Psoas muscle (tissue), 8 donors: ENCODE results near the gene LPIN1. TPM values are rescaled to one million over a fixed set of nuclear protein-coding genes. Genes with fewer than 3 reads are reported as not detected.

ENCODE experiments used
- ATAC-seq, 4 donors: fragments of 200-7000 bp; cut with Tn5 transposase; one replicate each; pipeline ENCODE4 v1.9.1; 2020; ENCODE audit warnings: moderate library complexity in 3 of 4, mild to moderate bottlenecking in 2 of 4
- DNase-seq, 2 donors: peaks; one replicate each; pipeline ENCODE4 v3.0.0-alpha.2; 2020
- H3K27ac ChIP-seq: fragments of 200-600 bp; one replicate; pipeline ENCODE4 v1.8.0; 2022
- H3K27me3 ChIP-seq, 3 donors: fragments of 200-600 bp in 1 of 3; one replicate each; pipeline versions ENCODE4 v1.6.1 to v1.8.0; 2013 to 2022; ENCODE audit warnings: low read length in 2 of 3, mild to moderate bottlenecking in 2 of 3, moderate library complexity in 1 of 3; ENCODE audit not compliant: insufficient read depth in 3 of 3
- H3K36me3 ChIP-seq, 2 donors: fragments of 200-600 bp in 1 of 2; one replicate each; pipeline versions ENCODE4 v1.6.1 to v1.8.0; 2013 to 2022; ENCODE audit warnings: low read depth in 1 of 2, mild to moderate bottlenecking in 1 of 2, moderate library complexity in 1 of 2; ENCODE audit not compliant: insufficient read depth in 1 of 2
- H3K4me1 ChIP-seq: fragments of 200-600 bp; one replicate; pipeline ENCODE4 v1.8.0; 2022
- H3K4me3 ChIP-seq: fragments of 200-600 bp; one replicate; pipeline ENCODE4 v1.8.0; 2022; ENCODE audit warnings: mild to moderate bottlenecking
- H3K9me3 ChIP-seq: fragments of 200-600 bp; one replicate; pipeline ENCODE4 v1.8.0; 2022
- CTCF ChIP-seq: fragments of 200-600 bp; IDR thresholded peaks from one replicate; pipeline ENCODE4 v1.8.0; 2022; ENCODE audit warnings: antibody characterized with exemption
- WGBS, 3 donors: extraction: QIAGEN DNeasy Blood & Tissue Kit; methylation state at CpG; one replicate each; pipeline versions ENCODE4 v1.1.6 to v1.1.7; 2013; 5-methylcytosine and 5-hydroxymethylcytosine counted together
- intact Hi-C, 2 donors: fragments of 100-400 bp; cut with DNase I; formaldehyde crosslinking; loops; one replicate each; pipeline versions ENCODE4 v1.11.0 to v1.14.2; 2022
- polyA plus RNA-seq, 3 donors: library from polyadenylated mRNA; stranded (reverse); fragments of 200-250 nt; gene quantifications; one replicate each; pipeline ENCODE4 v1.2.3, GENCODE V29; 2013
- total RNA-seq, 4 donors: library from RNA; stranded (reverse); fragmentation: NEBNext Ultra II Directional in 2 of 4; extraction: Animal tissue kit (Norgen Biotek cat#: 25700) in 2 of 4; gene quantifications; one replicate each; pipeline versions ENCODE4 v1.2.1 to v1.2.4, GENCODE V29; 2021 to 2023
- donor health status: healthy with polysubstance abuse.
- donor health status: DM: no; HTN: no; CAD: no; lungs with moderate emphysema.
- donor health status: Bipolar disorder and iron deficiency.
- donor health status: healthy.
- donor health status: DM: yes; HTN: yes; CAD: no.
- donor health status: DM: no; HTN: no; CAD: no.
- donor health status: DM: no; HTN: no; CAD: no.
- donor health status: DM: yes; HTN: yes; CAD: no.

LPIN1 gene
- total and polyA plus RNA-seq, 7 donors = 82.0 to 382 (median 146) TPM

DNA sequence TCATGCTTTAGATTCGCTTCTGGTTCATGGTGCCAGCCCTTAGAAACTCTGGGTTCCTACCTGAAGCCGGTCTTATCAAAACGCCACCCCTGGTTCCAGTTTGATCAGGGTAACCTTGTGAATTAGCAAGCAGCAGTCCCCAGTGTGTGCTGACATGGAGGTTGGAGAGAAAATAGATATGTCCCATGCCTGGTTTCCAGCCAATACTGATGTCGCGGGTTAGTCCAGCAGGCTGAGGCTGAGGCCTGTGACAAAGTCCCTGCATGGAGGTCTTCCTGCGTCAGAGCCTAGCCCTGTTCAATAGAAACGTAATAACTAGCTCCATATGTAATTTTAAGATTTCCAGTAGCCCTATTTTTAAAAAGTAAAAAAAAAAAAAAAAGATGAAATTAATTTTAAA lies 28.2 kb downstream of the LPIN1 start:
- WGBS, 3 donors = 64 to 77% (median 73%) methylated on average over 7 of the region's 7 CpGs
- ATAC-seq = no peak
- H3K4me1 ChIP-seq = peaks cover 53% of the 10 kb centered on the region
- DNase-seq = no peak
- no peak overlapping the region for H3K4me3 ChIP-seq
- intact Hi-C loops = loop anchor here in 1 of 2 donors (10.0 kb wide), 1 partner anchor 300 kb away; no protein-coding TSS in a partner anchor
- no peaks in the 10 kb centered on the region for H3K27me3 ChIP-seq
- H3K27ac ChIP-seq = peak overlapping the region; percentile 21
- TF ChIP-seq CTCF = no peak
- no peaks in the 10 kb centered on the region for H3K9me3 ChIP-seq
- H3K36me3 ChIP-seq = peaks cover 12 to 66% of the 10 kb centered on the region in 2 donors

- no peaks in the 10 kb centered on the region for H3K9me3 ChIP-seq
- H3K27me3 ChIP-seq = no peaks in the 10 kb centered on the region
- 55 to 66% (median 66%) methylated on average over 4 of the region's 4 CpGs for WGBS, 3 donors
- ATAC-seq (no peak), DNase-seq (no peak)
- H3K4me3 ChIP-seq = no peak overlapping the region
- TF ChIP-seq CTCF = no peak
- intact Hi-C loops = loop anchor here (5.0 to 10.0 kb wide), 3 partner anchors 33 to 301 kb away; no protein-coding TSS in a partner anchor
- H3K27ac ChIP-seq = peak overlapping the region; percentile 50
- H3K4me1 ChIP-seq = peaks cover 53% of the 10 kb centered on the region
- H3K36me3 ChIP-seq = peaks cover 16 to 66% of the 10 kb centered on the region in 2 donors
Measured at GRCh38 chr2:11775384-11775783, 29.0 kb downstream of the LPIN1 start.

DNA sequence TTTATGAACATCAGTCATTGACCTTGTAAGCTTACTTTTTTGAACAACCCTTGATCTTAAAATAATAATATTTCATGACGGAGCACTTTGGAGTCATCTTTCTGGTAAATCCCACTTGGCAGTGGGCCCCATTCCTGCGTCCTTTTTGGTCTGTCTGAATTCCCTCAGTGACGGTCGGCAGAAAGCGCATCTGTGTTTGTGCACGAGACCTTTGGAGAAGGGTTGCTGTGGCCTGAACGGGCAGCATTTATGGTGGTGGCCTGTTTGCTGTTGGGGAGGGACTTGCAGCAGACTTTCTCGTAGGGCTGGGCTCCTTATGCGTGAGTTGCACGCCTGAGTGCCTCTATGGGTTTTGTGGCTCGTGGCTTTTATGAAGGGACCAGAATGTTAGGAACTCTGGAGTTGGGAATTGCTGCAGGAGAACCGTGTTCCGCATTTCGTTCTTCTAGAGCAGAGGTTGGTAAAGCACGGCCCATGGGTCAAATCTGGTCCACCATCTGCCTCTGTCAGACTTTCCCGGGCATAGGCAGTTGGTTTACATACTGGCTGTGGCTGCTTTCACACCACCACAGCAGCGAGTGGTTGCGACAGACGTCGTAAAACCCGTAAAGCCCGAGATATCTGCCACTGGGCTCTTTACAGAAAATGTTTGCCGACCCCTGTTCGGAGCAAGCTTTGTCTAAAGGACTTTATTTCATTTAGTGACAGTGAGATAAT lies 30.8 kb downstream of the LPIN1 start:
- no peak for TF ChIP-seq CTCF
- no peak overlapping the region for H3K4me3 ChIP-seq
- H3K36me3 ChIP-seq = peaks cover 15 to 66% of the 10 kb centered on the region in 2 donors
- H3K9me3 ChIP-seq = no peaks in the 10 kb centered on the region
- 55 to 76% (median 69%) methylated on average over 24 of the region's 24 CpGs for WGBS, 3 donors
- no peaks in the 10 kb centered on the region for H3K27me3 ChIP-seq
- peak overlapping the region; percentile 65 for H3K27ac ChIP-seq
- DNase-seq (peak; percentile 43 to 75), ATAC-seq (peak; percentile 31 to 55 (median 46))
- peaks cover 50% of the 10 kb centered on the region for H3K4me1 ChIP-seq
- intact Hi-C loops = loop anchor here (5.0 to 10.0 kb wide), 3 partner anchors 35 to 302 kb away; no protein-coding TSS in a partner anchor

GRCh38 chr2:11777886-11778415 lies 31.5 kb downstream of the LPIN1 start:
- Histone ChIP-seq H3K4me3 (no peak overlapping the region), H3K27ac (peak overlapping the region; percentile 65), H3K4me1 (peaks cover 45% of the 10 kb centered on the region), H3K36me3 (peaks cover 17 to 66% of the 10 kb centered on the region in 2 donors), H3K9me3 (no peaks in the 10 kb centered on the region), H3K27me3 (no peaks in the 10 kb centered on the region)
- no peak for TF ChIP-seq CTCF
- WGBS, 3 donors = 81 to 96% (median 87%) methylated on average over 13 of the region's 13 CpGs
- intact Hi-C loops = loop anchor here (2.0 to 10.0 kb wide), 4 partner anchors 36 to 303 kb away; no protein-coding TSS in a partner anchor
- ATAC-seq (peak in 2 of 4 donors; percentile 7 to 19), DNase-seq (no peak)
